Medulla oblongata (tissue), 1 donor: ENCODE results near the gene NT5M.

Experiments used
- DNase-seq: peaks from one replicate; pipeline ENCODE4 v3.0.0-alpha.2; 2015; ENCODE audit errors: extremely low spot score

The NT5M gene

GRCh38 chr17:17354560-17355349, 51.6 kb downstream of the NT5M start:
- DNase-seq = peak; percentile 75

GRCh38 chr17:17355426-17355825, 52.3 kb downstream of the NT5M start:
- DNase-seq = no peak

GRCh38 chr17:17356149-17356930, 53.2 kb downstream of the NT5M start:
- DNase-seq = peak; percentile 95

- DNase-seq = no peak
Measured at GRCh38 chr17:17356931-17357270, 53.7 kb downstream of the NT5M start.

- DNase-seq = no peak
Measured at GRCh38 chr17:17358060-17358751, 55.0 kb downstream of the NT5M start.

GRCh38 chr17:17358866-17359265, 55.7 kb downstream of the NT5M start:
- no peak for DNase-seq

GRCh38 chr17:17359271-17359670, 56.1 kb downstream of the NT5M start:
- DNase-seq = no peak

- DNase-seq = no peak
Measured at GRCh38 chr17:17360087-17360730, 57.0 kb downstream of the NT5M start.

- no peak for DNase-seq
Measured at GRCh38 chr17:17361543-17361866, 58.3 kb downstream of the NT5M start.

GRCh38 chr17:17361867-17362539, 58.8 kb downstream of the NT5M start:
- DNase-seq = no peak

GRCh38 chr17:17362540-17362930, 59.4 kb downstream of the NT5M start:
- no peak for DNase-seq

GRCh38 chr17:17363638-17364337, 60.6 kb downstream of the NT5M start:
- no peak for DNase-seq

- DNase-seq = no peak
Measured at GRCh38 chr17:17364338-17364667, 61.1 kb downstream of the NT5M start.

GRCh38 chr17:17365476-17366110, 62.4 kb downstream of the NT5M start:
- no peak for DNase-seq

GRCh38 chr17:17366235-17366634, 63.1 kb downstream of the NT5M start:
- DNase-seq = no peak

GRCh38 chr17:17366941-17367875, 64.0 kb downstream of the NT5M start:
- DNase-seq = no peak

GRCh38 chr17:17367931-17368330, 64.8 kb downstream of the NT5M start:
- DNase-seq = no peak

- no peak for DNase-seq
Measured at GRCh38 chr17:17370711-17371110, 67.5 kb downstream of the NT5M start.

GRCh38 chr17:17372856-17373520, 69.8 kb downstream of the NT5M start:
- DNase-seq = no peak
